WTC11 (cell line): ENCODE measurements around the gene LGALS3. TPM values are rescaled to one million over a fixed set of nuclear protein-coding genes. Genes with fewer than 3 reads are reported as not detected.

Experiments
- ATAC-seq: fragments of 200-7000 bp; cut with Tn5 transposase; 2 replicates; pipeline ENCODE4 v1.10.0; 2021; ENCODE audit warnings: mild to moderate bottlenecking, moderate library complexity
- CTCF ChIA-PET: fragments of 300-600 bp; sonication (Branson Sonifier 250); formaldehyde crosslinking; loops from one replicate; lab custom pipeline; 2021; ENCODE audit warnings: antibody characterized with exemption; lab: Charles Lee
- POLR2A ChIA-PET: fragments of 350-600 bp; sonication (Branson Sonifier 250); formaldehyde crosslinking; loops from one replicate; lab custom pipeline; 2021; ENCODE audit warnings: antibody characterized with exemption; lab: Charles Lee
- DNase-seq: peaks from one replicate; pipeline ENCODE4 v3.0.0; 2021; ENCODE audit warnings: low spot score
- H3K27ac Mint-ChIP-seq: 2 replicates; pipeline ENCODE4 v1.8.0; 2021; ENCODE audit warnings: mixed read lengths
- H3K27me3 Mint-ChIP-seq: 2 replicates; pipeline ENCODE4 v1.8.0; 2021; ENCODE audit warnings: low read depth, mild to moderate bottlenecking, moderate library complexity, mixed read lengths
- H3K36me3 Mint-ChIP-seq: 2 replicates; pipeline ENCODE4 v1.8.0; 2021; ENCODE audit warnings: mixed read lengths
- H3K4me1 Mint-ChIP-seq: 2 replicates; pipeline ENCODE4 v1.8.0; 2022; ENCODE audit warnings: mixed read lengths
- H3K4me3 Mint-ChIP-seq: 2 replicates; pipeline ENCODE4 v1.8.0; 2021; ENCODE audit warnings: mild to moderate bottlenecking, moderate library complexity, mixed read lengths
- H3K9me3 Mint-ChIP-seq: 2 replicates; pipeline ENCODE4 v1.8.0; 2021; ENCODE audit warnings: mixed read lengths
- CREB1 ChIP-seq: sonication (generic); formaldehyde crosslinking; IDR thresholded peaks from 2 replicates; pipeline ENCODE4 v1.8.0; 2023; ENCODE audit warnings: mild to moderate bottlenecking, missing genetic modification reagents
- CREM ChIP-seq: sonication (generic); formaldehyde crosslinking; IDR thresholded peaks from 2 replicates; pipeline ENCODE4 v1.8.1; 2022; ENCODE audit warnings: mild to moderate bottlenecking, missing genetic modification reagents, moderate library complexity
- ESRRA ChIP-seq: sonication (generic); formaldehyde crosslinking; IDR thresholded peaks from 2 replicates; pipeline ENCODE4 v1.8.1; 2022; ENCODE audit warnings: mild to moderate bottlenecking, missing genetic modification reagents, borderline replicate concordance
- ETV6 ChIP-seq: sonication (generic); formaldehyde crosslinking; IDR thresholded peaks from 2 replicates; pipeline ENCODE4 v1.8.1; 2022; ENCODE audit warnings: mild to moderate bottlenecking, missing genetic modification reagents
- FOXJ3 ChIP-seq: sonication (generic); formaldehyde crosslinking; IDR thresholded peaks from 2 replicates; pipeline ENCODE4 v1.9.0; 2021; ENCODE audit warnings: missing genetic modification reagents, mild to moderate bottlenecking, borderline replicate concordance
- FOXP1 ChIP-seq: sonication (generic); formaldehyde crosslinking; IDR thresholded peaks from 2 replicates; pipeline ENCODE4 v1.8.0; 2022; ENCODE audit warnings: missing genetic modification reagents, mild to moderate bottlenecking, moderate library complexity, borderline replicate concordance
- IRF2 ChIP-seq: sonication (generic); formaldehyde crosslinking; IDR thresholded peaks from 2 replicates; pipeline ENCODE4 v1.8.0; 2022; ENCODE audit warnings: low read depth, missing genetic modification reagents, borderline replicate concordance
- MLX ChIP-seq: sonication (generic); formaldehyde crosslinking; IDR thresholded peaks from 2 replicates; pipeline ENCODE4 v1.8.1; 2023; ENCODE audit warnings: mild to moderate bottlenecking, missing genetic modification reagents, moderate library complexity
- MYBL2 ChIP-seq: sonication (generic); formaldehyde crosslinking; IDR thresholded peaks from 2 replicates; pipeline ENCODE4 v1.8.1; 2023; ENCODE audit warnings: mild to moderate bottlenecking, moderate library complexity, missing genetic modification reagents
- NR1H2 ChIP-seq: sonication (generic); formaldehyde crosslinking; IDR thresholded peaks from 2 replicates; pipeline ENCODE4 v1.9.0; 2021; ENCODE audit warnings: mild to moderate bottlenecking, moderate library complexity, missing genetic modification reagents
- PREB ChIP-seq: sonication (generic); formaldehyde crosslinking; IDR thresholded peaks from 2 replicates; pipeline ENCODE4 v1.8.1; 2022; ENCODE audit warnings: mild to moderate bottlenecking, missing genetic modification reagents, moderate library complexity, borderline replicate concordance
- PRRX2 ChIP-seq: fragments of 250-450 bp; sonication (Bioruptor Pico); IDR thresholded peaks from 2 replicates; pipeline ENCODE4 v1.8.0; 2021; ENCODE audit warnings: mild to moderate bottlenecking
- SMAD4 ChIP-seq: sonication (generic); formaldehyde crosslinking; IDR thresholded peaks from 2 replicates; pipeline ENCODE4 v1.8.0; 2022; ENCODE audit warnings: mild to moderate bottlenecking, missing genetic modification reagents
- STAT6 ChIP-seq: sonication (generic); formaldehyde crosslinking; conservative IDR thresholded peaks from 2 replicates; pipeline ENCODE4 v1.8.1; 2023; ENCODE audit warnings: mild to moderate bottlenecking, low read depth, missing genetic modification reagents, moderate library complexity
- TEAD1 ChIP-seq: sonication (generic); formaldehyde crosslinking; IDR thresholded peaks from 2 replicates; pipeline ENCODE4 v1.8.0; 2022; ENCODE audit warnings: mild to moderate bottlenecking, missing genetic modification reagents
- ZBTB43 ChIP-seq: sonication (generic); formaldehyde crosslinking; IDR thresholded peaks from 2 replicates; pipeline ENCODE4 v1.8.1; 2023; ENCODE audit warnings: mild to moderate bottlenecking, missing genetic modification reagents
- ZNF121 ChIP-seq: sonication (generic); formaldehyde crosslinking; IDR thresholded peaks from 2 replicates; pipeline ENCODE4 v1.8.0; 2023; ENCODE audit warnings: missing genetic modification reagents
- ZNF423 ChIP-seq: fragments of 250-450 bp; sonication (Bioruptor Pico); IDR thresholded peaks from 2 replicates; pipeline ENCODE4 v2.1.2; 2022; ENCODE audit warnings: mild to moderate bottlenecking, moderate library complexity
- ZNF671 ChIP-seq: fragments of 250-450 bp; sonication (Bioruptor Pico); IDR thresholded peaks from 2 replicates; pipeline ENCODE4 v1.8.0; 2021; ENCODE audit warnings: mild to moderate bottlenecking
- total RNA-seq: library from RNA; stranded (reverse); gene quantifications from 3 replicates; pipeline ENCODE4 v1.2.3, GENCODE V29; 2021
- TF ChIP-seq, protein P1 (sequence below): fragments of 250-450 bp; sonication (Bioruptor Pico); conservative IDR thresholded peaks from 2 replicates; pipeline ENCODE4 v1.9.0; 2021; ENCODE audit warnings: mild to moderate bottlenecking
- TF ChIP-seq, protein P2 (sequence below): sonication (generic); formaldehyde crosslinking; IDR thresholded peaks from 2 replicates; pipeline ENCODE4 v1.8.1; 2023; ENCODE audit warnings: mild to moderate bottlenecking, missing genetic modification reagents, borderline replicate concordance

The LGALS3 gene
- total RNA-seq, 1 experiment from 2014 or later, result 5.8 TPM

- POLR2A ChIA-PET, result interaction anchor here (0.8 to 1.3 kb wide), 2 partner anchors 16 to 292 kb away, joined by 3 read pairs; no protein-coding TSS in a partner anchor
- Mint-ChIP-seq H3K36me3 (no peaks in the 10 kb centered on the region), H3K27ac (no peak overlapping the region), H3K4me1 (peaks cover 5% of the 10 kb centered on the region), H3K9me3 (no peaks in the 10 kb centered on the region), H3K4me3 (no peak overlapping the region), H3K27me3 (peaks cover 5% of the 10 kb centered on the region)
- CTCF ChIA-PET, result interaction anchor here (1.0 to 1.2 kb wide), 2 partner anchors 29 to 68 kb away, joined by 6 to 8 read pairs; partner anchors contain the start of gene MAPK1IP1L
- TF ChIP-seq ETV6 (CRISPR knock-in tag) (no peak), TEAD1 (no peak), ZNF423 (CRISPR knock-in tag) (no peak), FOXP1 (CRISPR knock-in tag) (no peak), PRRX2 (no peak)
- ATAC-seq (no peak), DNase-seq (no peak)
Measured at GRCh38 chr14:55118761-55119160, 10.3 kb upstream of the LGALS3 start.

GRCh38 chr14:55120571-55121495, 8.2 kb upstream of the LGALS3 start:
- no peak overlapping the region for H3K4me3 Mint-ChIP-seq
- POLR2A ChIA-PET, result no interaction called here
- H3K4me1 Mint-ChIP-seq, result peaks cover 5% of the 10 kb centered on the region
- no peaks in the 10 kb centered on the region for H3K9me3 Mint-ChIP-seq
- no peak; the same call in 1 of the 2 replicates for ATAC-seq
- no peak overlapping the region for H3K27ac Mint-ChIP-seq
- no peaks in the 10 kb centered on the region for H3K36me3 Mint-ChIP-seq
- peaks cover 12% of the 10 kb centered on the region for H3K27me3 Mint-ChIP-seq
- CTCF ChIA-PET, result no interaction called here
- DNase-seq, result no peak
- TF ChIP-seq ZNF671 (CRISPR knock-in tag) (no peak), CREM (no peak), STAT6 (CRISPR knock-in tag) (no peak), ZBTB43 (CRISPR knock-in tag) (no peak), NR1H2 (CRISPR knock-in tag) (no peak), IRF2 (CRISPR knock-in tag) (no peak), CREB1 (CRISPR knock-in tag) (no peak), ESRRA (no peak), FOXJ3 (CRISPR knock-in tag) (no peak), MYBL2 (CRISPR knock-in tag) (no peak), MLX (CRISPR knock-in tag) (no peak), SMAD4 (no peak), PREB (no peak), ZNF121 (CRISPR knock-in tag) (no peak)
- TF ChIP-seq, protein P1, sequence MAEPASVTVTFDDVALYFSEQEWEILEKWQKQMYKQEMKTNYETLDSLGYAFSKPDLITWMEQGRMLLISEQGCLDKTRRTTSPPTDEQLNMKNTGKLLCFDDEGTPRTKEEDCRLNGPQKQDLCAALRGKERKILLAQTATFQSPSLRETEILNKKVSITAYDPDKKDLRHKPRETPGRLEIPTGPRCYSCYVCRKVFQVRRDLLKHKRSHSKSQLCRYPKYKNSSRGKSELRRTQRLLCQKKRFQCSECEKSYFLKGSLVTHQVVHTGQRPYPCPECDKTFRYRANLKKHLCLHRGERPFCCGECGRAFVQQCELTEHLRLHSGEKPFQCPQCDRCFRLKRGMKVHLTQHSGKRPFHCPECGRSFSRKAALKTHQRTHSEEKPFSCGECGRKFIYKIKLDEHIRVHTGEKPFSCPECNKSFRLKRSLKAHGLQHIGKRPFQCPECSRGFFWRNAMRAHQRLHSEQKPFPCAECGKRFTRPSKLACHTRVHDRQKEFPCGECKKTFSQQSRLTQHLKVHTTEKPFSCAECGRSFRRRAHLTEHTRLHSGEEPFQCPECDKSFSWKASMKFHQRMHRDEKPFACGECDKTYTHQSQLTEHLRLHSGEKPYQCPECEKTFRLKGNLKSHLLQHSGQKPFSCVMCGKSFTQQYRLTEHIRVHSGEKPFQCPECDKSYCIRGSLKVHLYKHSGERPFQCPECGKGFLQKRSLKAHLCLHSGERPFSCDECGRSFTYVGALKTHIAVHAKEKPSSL (CRISPR knock-in tag), result no peak
- TF ChIP-seq, protein P2, sequence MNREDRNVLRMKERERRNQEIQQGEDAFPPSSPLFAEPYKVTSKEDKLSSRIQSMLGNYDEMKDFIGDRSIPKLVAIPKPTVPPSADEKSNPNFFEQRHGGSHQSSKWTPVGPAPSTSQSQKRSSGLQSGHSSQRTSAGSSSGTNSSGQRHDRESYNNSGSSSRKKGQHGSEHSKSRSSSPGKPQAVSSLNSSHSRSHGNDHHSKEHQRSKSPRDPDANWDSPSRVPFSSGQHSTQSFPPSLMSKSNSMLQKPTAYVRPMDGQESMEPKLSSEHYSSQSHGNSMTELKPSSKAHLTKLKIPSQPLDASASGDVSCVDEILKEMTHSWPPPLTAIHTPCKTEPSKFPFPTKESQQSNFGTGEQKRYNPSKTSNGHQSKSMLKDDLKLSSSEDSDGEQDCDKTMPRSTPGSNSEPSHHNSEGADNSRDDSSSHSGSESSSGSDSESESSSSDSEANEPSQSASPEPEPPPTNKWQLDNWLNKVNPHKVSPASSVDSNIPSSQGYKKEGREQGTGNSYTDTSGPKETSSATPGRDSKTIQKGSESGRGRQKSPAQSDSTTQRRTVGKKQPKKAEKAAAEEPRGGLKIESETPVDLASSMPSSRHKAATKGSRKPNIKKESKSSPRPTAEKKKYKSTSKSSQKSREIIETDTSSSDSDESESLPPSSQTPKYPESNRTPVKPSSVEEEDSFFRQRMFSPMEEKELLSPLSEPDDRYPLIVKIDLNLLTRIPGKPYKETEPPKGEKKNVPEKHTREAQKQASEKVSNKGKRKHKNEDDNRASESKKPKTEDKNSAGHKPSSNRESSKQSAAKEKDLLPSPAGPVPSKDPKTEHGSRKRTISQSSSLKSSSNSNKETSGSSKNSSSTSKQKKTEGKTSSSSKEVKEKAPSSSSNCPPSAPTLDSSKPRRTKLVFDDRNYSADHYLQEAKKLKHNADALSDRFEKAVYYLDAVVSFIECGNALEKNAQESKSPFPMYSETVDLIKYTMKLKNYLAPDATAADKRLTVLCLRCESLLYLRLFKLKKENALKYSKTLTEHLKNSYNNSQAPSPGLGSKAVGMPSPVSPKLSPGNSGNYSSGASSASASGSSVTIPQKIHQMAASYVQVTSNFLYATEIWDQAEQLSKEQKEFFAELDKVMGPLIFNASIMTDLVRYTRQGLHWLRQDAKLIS (CRISPR knock-in tag), result no peak
